Endothelial cell of umbilical vein (primary cell): ENCODE results near the gene EXOC6. TPM values are rescaled to one million over a fixed set of nuclear protein-coding genes. Genes with fewer than 3 reads are reported as not detected.

ENCODE experiments used
- BruUV-seq: library from RNA; stranded (reverse); fragments of 400-500 nt; replicated peaks from 2 replicates; lab custom pipeline; 2021; lab: Mats Ljungman, UMichigan
- CTCF ChIA-PET: fragments of 300-600, 350-600 bp; sonication (Branson Sonifier 250); formaldehyde crosslinking; loops from one replicate; lab custom pipeline; 2021; ENCODE audit warnings: antibody characterized with exemption, inconsistent platforms; lab: Charles Lee
- POLR2A ChIA-PET: fragments of 300-600, 350-600 bp; sonication (Branson Sonifier 250); formaldehyde crosslinking; loops from one replicate; lab custom pipeline; 2021; ENCODE audit warnings: antibody characterized with exemption, inconsistent platforms; lab: Charles Lee
- DNase-seq: peaks from one replicate; pipeline ENCODE4 v3.0.0-alpha.2; 2011; ENCODE audit warnings: low read depth, low spot score
- FAIRE-seq: peaks from 2 replicates; lab custom pipeline; 2011; peaks lifted over from hg19 to GRCh38; lab: Jason Lieb, UNC
- H2AFZ ChIP-seq: 2 replicates; pipeline ENCODE4 v1.6.0; 2012; ENCODE audit warnings: low read depth, low read length, control low read depth, inconsistent platforms
- H3K27ac ChIP-seq: 2 replicates; pipeline ENCODE4 v1.5.1; 2011; ENCODE audit warnings: low read depth, mild to moderate bottlenecking, control low read depth, low read length, moderate library complexity; ENCODE audit not compliant: insufficient read depth
- H3K27me3 ChIP-seq, 2 experiments: 2 replicates each; pipeline versions ENCODE4 v1.6.0 to v1.6.1; 2011; ENCODE audit warnings: low read length in 2 of 2, mixed read lengths in 1 of 2; ENCODE audit not compliant: control insufficient read depth in 2 of 2, insufficient read depth in 2 of 2
- H3K36me3 ChIP-seq, 2 experiments: 2 replicates in 1 of 2; 3 replicates in 1 of 2; pipeline ENCODE4 v1.5.1; 2011; ENCODE audit warnings: low read length in 2 of 2, mild to moderate bottlenecking in 1 of 2, moderate library complexity in 1 of 2; ENCODE audit not compliant: control insufficient read depth in 2 of 2, insufficient read depth in 2 of 2; ENCODE audit errors: extremely low read depth in 1 of 2
- H3K4me1 ChIP-seq: 3 replicates; pipeline ENCODE4 v1.5.1; 2011; ENCODE audit warnings: mild to moderate bottlenecking, low read length; ENCODE audit not compliant: control insufficient read depth, insufficient read depth; ENCODE audit errors: extremely low read depth
- H3K4me2 ChIP-seq: 2 replicates; pipeline ENCODE4 v1.6.1; 2011; ENCODE audit warnings: low read length, control low read depth, mixed read lengths; ENCODE audit not compliant: insufficient read depth
- H3K4me3 ChIP-seq, 3 experiments: fragments of 200-600 bp in 1 of 3; sonication (generic), shearing (Covaris generic) in 1 of 3; replicated peaks in 1 of 3; 2 replicates each; pipeline ENCODE4 v1.5.1; 2011 to 2016; ENCODE audit warnings: control low read depth in 3 of 3, low read length in 3 of 3, mild to moderate bottlenecking in 2 of 3, inconsistent platforms in 1 of 3, low read depth in 1 of 3, moderate library complexity in 1 of 3; ENCODE audit not compliant: insufficient read depth in 1 of 3
- H3K79me2 ChIP-seq: 2 replicates; pipeline ENCODE4 v1.6.0; 2012; ENCODE audit warnings: low read length, inconsistent platforms; ENCODE audit not compliant: control insufficient read depth, insufficient read depth
- H3K9ac ChIP-seq: replicated peaks from 2 replicates; pipeline ENCODE3; 2011; ENCODE audit warnings: low read length, control low read depth; ENCODE audit not compliant: insufficient read depth; ENCODE audit errors: extremely low read depth
- H3K9me1 ChIP-seq: replicated peaks from 3 replicates; pipeline ENCODE4 v1.6.0; 2011; ENCODE audit warnings: mild to moderate bottlenecking, low read length; ENCODE audit not compliant: control insufficient read depth, insufficient read depth; ENCODE audit errors: extremely low read depth
- H3K9me3 ChIP-seq: replicated peaks from 2 replicates; pipeline ENCODE4 v1.5.1; 2012; ENCODE audit warnings: low read length, inconsistent platforms; ENCODE audit not compliant: control insufficient read depth, insufficient read depth
- H4K20me1 ChIP-seq: replicated peaks from 2 replicates; pipeline ENCODE3; 2011; ENCODE audit warnings: mild to moderate bottlenecking, low read length; ENCODE audit not compliant: control insufficient read depth, insufficient read depth; ENCODE audit errors: extremely low read depth
- CTCF ChIP-seq, 2 donors: IDR thresholded peaks; 1 replicate in 1 of 2; 2 replicates in 1 of 2; pipeline ENCODE4 v1.5.1; 2011; ENCODE audit warnings: low read length in 2 of 2, mild to moderate bottlenecking in 2 of 2, moderate library complexity in 2 of 2, control low read depth in 1 of 2, inconsistent platforms in 1 of 2, low read depth in 1 of 2; ENCODE audit not compliant: insufficient read depth in 1 of 2; ENCODE audit errors: extremely low read depth in 1 of 2
- EZH2 ChIP-seq: IDR thresholded peaks from 2 replicates; pipeline ENCODE4 v1.6.1; 2012; ENCODE audit warnings: borderline replicate concordance, low read depth, mild to moderate bottlenecking, moderate library complexity, low read length, inconsistent platforms; ENCODE audit not compliant: severe bottlenecking
- FOS ChIP-seq: IDR thresholded peaks from 2 replicates; pipeline ENCODE4 v1.6.1; 2011; ENCODE audit warnings: mild to moderate bottlenecking, low read length, moderate library complexity, borderline replicate concordance; ENCODE audit not compliant: insufficient read depth
- GATA2 ChIP-seq: IDR thresholded peaks from 2 replicates; pipeline ENCODE4 v1.7.0; 2011; ENCODE audit warnings: low read depth, mild to moderate bottlenecking, moderate library complexity, mixed read lengths, low read length; ENCODE audit not compliant: insufficient read length, insufficient read depth
- JUN ChIP-seq: IDR thresholded peaks from 2 replicates; pipeline ENCODE4 v1.6.1; 2011; ENCODE audit warnings: borderline replicate concordance, low read depth; ENCODE audit not compliant: insufficient read length, insufficient read depth
- MAX ChIP-seq: IDR thresholded peaks from 2 replicates; pipeline ENCODE4 v1.6.1; 2011; ENCODE audit not compliant: insufficient read depth, insufficient read length
- MYC ChIP-seq: IDR thresholded peaks from one replicate; pipeline ENCODE4 v1.6.1; 2011; ENCODE audit warnings: mild to moderate bottlenecking, low read depth, low read length
- POLR2A ChIP-seq: IDR thresholded peaks from 2 replicates; pipeline ENCODE4 v1.6.1; 2012; ENCODE audit warnings: low read depth, mild to moderate bottlenecking, control low read depth, low read length
- POLR2AphosphoS5 ChIP-seq: IDR thresholded peaks from 2 replicates; pipeline ENCODE4 v1.6.1; 2012; ENCODE audit warnings: low read depth, mild to moderate bottlenecking, control low read depth, low read length, moderate library complexity; ENCODE audit not compliant: insufficient read depth
- dilution Hi-C: fragments of 300-500 bp; cut with MboI; formaldehyde crosslinking; loops from one replicate; pipeline ENCODE4 v1.15.0; 2019; ENCODE audit warnings: low sequenced_read_pairs; ENCODE audit not compliant: extremely low pct_ligation_motif_present
- intact Hi-C: fragments of 100-400 bp; cut with micrococcal nuclease; formaldehyde crosslinking; loops from one replicate; pipeline ENCODE4 v1.10.0; 2022
- polyA plus RNA-seq, 4 experiments: library from polyadenylated mRNA; depleted of rRNA in 3 of 4; stranded (reverse) in 3 of 4; unstranded in 1 of 4; fragments of >200 nt; gene quantifications; 2 replicates each; pipeline versions ENCODE4 v1.2.1 to v1.2.3, GENCODE V29; 2011 to 2012; ENCODE audit warnings: missing spikeins in 1 of 4
- total RNA-seq: library from RNA; stranded (reverse); gene quantifications from 2 replicates; pipeline ENCODE4 v1.2.3, GENCODE V29; 2021

EXOC6 gene
- total and polyA plus RNA-seq, 2 donors (not counting 3 experiments of a cell fraction or from before 2014, with no cell fraction given) = 72.6 to 108 TPM

GRCh38 chr10:93097386-93097785 lies 249.1 kb downstream of the EXOC6 start:
- Histone ChIP-seq H3K79me2 (no peaks in the 10 kb centered on the region), H3K4me3 (no peak overlapping the region), H3K36me3 (no peaks in the 10 kb centered on the region), H3K9me1 (no peaks in the 10 kb centered on the region), H2AFZ (no peak overlapping the region), H4K20me1 (no peaks in the 10 kb centered on the region), H3K9ac (no peak overlapping the region), H3K27me3 (peaks cover 0 to 2% of the 10 kb centered on the region in 2 experiments), H3K9me3 (no peaks in the 10 kb centered on the region), H3K27ac (no peak overlapping the region), H3K4me1 (no peaks in the 10 kb centered on the region), H3K4me2 (no peak overlapping the region)
- no TSS peak for BruUV-seq
- dilution Hi-C loops (no loop called here), intact Hi-C loops (no loop called here)
- DNase-seq (no peak), FAIRE-seq (no peak)
- TF ChIP-seq EZH2 (no peak), JUN (no peak), POLR2AphosphoS5 (no peak), CTCF (IDR thresholded peaks at IDR 0.05; ENCODE audit: extremely low read depth in 1 of 2, insufficient read depth in 1 of 2, low read depth in 1 of 2, low read length in 2 of 2) (no peak), GATA2 (no peak), MAX (no peak), POLR2A (no peak), FOS (no peak), MYC (no peak)
- CTCF ChIA-PET = interaction anchor here (1.0 to 1.4 kb wide), 4 partner anchors 8 to 161 kb away, joined by 3 to 4 read pairs (median 3); no protein-coding TSS in a partner anchor
- POLR2A ChIA-PET = no interaction called here
